GM12873 (cell line): ENCODE measurements around the gene CUL7.

ENCODE experiments used
- TF ChIP-seq, protein P1 (sequence below): IDR thresholded peaks from 2 replicates; pipeline ENCODE4 v1.5.1; 2012; ENCODE audit warnings: low read depth, mild to moderate bottlenecking, moderate library complexity, low read length, control low read depth; ENCODE audit not compliant: insufficient read depth; ENCODE audit errors: missing control alignments

CUL7 gene

DNA sequence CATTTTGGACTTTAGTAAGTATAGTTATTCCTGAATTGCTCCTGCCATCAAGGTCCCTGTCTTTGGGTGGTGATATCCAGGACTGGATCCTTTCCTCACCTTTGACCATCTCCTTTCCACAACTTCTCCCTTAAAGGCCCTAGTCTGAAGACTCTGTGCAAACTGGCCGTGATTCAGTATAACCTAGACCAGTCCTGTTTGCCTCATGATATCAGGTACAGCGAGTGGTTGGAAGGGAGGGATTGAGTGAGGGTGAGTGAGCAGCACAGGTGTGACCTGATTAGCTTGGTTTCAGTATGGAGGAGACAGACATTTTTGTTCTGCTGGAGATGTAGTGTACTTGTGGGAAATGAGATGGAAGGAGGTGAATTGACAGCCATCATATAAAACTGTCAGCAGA, 34.5 kb downstream of the CUL7 start:
- TF ChIP-seq, protein P1, sequence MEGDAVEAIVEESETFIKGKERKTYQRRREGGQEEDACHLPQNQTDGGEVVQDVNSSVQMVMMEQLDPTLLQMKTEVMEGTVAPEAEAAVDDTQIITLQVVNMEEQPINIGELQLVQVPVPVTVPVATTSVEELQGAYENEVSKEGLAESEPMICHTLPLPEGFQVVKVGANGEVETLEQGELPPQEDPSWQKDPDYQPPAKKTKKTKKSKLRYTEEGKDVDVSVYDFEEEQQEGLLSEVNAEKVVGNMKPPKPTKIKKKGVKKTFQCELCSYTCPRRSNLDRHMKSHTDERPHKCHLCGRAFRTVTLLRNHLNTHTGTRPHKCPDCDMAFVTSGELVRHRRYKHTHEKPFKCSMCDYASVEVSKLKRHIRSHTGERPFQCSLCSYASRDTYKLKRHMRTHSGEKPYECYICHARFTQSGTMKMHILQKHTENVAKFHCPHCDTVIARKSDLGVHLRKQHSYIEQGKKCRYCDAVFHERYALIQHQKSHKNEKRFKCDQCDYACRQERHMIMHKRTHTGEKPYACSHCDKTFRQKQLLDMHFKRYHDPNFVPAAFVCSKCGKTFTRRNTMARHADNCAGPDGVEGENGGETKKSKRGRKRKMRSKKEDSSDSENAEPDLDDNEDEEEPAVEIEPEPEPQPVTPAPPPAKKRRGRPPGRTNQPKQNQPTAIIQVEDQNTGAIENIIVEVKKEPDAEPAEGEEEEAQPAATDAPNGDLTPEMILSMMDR = no peak

DNA sequence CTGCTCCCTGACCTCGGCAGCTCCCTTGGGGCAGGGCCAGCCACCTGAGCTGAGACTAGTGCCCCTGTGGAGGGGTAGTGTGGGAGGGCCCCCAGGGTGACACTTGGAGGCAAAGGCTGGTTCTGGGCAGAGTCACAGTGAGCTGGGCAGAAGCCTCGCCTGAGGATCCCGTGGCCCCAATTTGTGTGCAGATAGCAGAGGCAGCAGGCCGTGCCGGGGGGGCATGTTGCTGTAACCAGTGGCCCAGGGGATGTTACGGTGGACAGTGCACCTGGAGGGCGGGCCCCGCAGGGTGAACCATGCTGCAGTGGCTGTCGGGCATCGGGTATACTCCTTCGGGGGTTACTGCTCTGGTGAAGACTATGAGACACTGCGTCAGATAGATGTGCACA, 36.7 kb downstream of the CUL7 start:
- TF ChIP-seq, protein P1 = no peak

DNA sequence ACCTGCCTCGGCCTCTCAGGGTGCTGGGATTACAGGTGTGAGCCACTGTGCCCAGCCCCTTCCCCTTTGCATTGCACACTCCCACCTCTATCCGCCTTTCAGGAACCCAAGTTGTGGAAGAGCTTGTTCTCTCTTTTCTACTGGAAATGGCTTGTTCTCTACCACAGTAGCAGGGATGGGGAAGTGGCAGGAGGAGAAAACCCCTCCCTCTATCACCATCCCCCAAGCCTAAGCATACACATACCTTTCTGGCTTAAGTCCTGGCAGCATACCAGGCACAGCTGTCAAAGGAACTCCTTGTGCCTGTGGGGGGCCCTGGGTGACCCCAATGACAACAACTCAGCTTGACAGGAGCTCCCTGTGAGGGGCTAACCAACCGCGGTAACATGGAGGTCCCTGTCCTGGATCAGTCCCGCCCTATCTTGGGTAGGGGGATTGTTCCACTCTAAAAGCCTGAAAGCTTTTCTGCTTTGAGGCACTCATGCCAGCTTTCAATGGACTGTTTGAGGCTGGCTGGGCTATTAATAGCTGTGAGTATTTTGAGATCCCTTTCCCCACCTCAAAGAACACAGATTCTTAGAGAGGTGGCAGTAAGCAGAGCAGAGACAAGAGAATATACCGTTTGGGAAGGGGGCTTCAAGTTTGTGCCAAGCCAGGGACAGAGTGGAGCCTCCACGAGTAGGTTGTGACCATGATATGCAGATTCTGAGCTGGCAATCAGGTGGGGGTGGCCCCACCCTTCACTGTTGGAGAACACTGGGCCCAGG, 37.3 kb downstream of the CUL7 start:
- TF ChIP-seq, protein P1 = no peak

DNA sequence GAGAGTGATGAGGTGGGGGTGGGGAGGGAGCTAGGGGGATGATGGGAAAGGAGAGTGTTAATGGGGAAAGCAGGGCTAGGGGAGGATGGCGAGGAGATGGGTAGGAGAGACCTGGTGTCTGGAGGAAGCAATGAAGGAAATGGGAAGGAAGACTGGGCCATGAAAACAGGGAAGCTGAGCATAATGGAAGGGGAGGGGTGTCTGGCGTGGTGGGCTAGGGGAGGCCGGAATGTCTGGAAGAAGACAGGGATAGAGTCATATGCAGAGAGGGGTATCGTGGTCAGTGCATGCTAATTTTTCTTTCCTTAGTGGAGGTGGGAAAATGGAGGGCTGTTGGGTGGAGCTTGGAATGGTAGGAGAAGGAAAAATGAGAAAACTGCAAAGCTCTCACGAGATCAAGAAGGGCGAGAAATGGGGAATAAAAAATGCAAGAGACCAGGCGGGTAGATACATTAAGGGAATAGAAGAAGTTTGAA, 39.2 kb downstream of the CUL7 start:
- TF ChIP-seq, protein P1 = no peak

GRCh38 chr6:43013843-43014433, 39.7 kb downstream of the CUL7 start, which contains the start of the genes KLHDC3 and MEA1:
Gene KLHDC3 (plus strand): TSS chr6:43014249. CDS start chr6:43017193, 2,944 bp downstream.
Gene MEA1 (minus strand): TSS chr6:43013946. CDS start chr6:43013813, 133 bp downstream.
- TF ChIP-seq, protein P1 = no peak

GRCh38 chr6:43013097-43013842, 40.4 kb downstream of the CUL7 start:
- TF ChIP-seq, protein P1 = no peak

DNA sequence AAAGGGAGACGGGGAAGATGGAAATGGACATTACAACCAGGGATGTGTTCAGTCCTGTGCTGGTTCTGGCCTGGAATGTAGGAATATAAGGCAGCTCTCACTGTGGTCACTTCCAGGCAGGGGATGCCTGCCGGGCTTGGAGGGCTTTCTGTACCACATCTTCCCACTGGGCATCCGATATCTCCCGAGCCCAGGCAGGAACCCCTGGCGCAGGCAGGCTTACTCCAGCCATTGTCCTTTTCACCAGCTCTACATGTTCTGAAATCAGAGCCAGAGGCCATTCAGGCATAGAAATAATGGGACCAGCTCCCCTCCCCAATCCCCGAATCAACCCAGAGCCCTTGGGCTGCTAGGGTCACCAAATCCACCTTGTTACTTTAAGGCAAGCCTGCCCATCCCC, 41.3 kb downstream of the CUL7 start:
- TF ChIP-seq, protein P1 = no peak
